ENCODE measurements around the gene FAF1.

DNA sequence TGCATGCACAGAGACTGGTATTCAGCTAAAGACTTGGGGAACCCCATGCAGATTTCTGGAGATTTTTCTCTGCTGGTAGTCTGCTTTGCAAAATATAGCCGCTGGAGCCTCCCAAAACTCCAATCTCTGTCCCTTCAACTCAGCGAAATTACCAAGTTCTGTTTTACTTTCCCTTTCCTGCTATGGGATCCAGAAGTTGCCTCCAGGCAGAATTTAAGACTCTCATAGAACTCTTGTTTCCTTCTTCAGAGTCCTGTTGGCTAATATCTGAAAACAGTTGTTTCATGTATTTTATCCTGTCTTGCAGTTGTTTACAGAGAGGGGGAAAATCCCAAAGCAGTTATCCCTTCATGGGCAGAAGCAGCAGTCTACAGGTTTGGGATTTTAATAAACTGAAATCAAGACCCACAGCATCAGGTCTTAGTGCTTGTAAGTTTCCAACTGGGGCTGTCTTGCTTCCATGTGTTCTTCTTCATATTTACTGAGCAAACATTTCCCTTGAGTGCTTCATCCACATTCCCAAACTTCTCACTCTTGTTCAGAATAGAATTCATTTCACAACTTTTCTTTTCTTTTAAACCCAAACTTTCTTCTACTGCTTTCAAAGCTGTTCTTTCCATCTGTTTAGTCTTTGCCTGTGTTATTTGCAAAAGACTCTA is 315.5 kb downstream of the FAF1 start:
- TF ChIP-seq POLR2A (IDR thresholded peaks at IDR 0.05) (no peak), POLR2AphosphoS5 (IDR thresholded peaks at IDR 0.05) (no peak), EP300 (IDR thresholded peaks at IDR 0.05) (no peak)
- TF ChIP-seq, protein P1, sequence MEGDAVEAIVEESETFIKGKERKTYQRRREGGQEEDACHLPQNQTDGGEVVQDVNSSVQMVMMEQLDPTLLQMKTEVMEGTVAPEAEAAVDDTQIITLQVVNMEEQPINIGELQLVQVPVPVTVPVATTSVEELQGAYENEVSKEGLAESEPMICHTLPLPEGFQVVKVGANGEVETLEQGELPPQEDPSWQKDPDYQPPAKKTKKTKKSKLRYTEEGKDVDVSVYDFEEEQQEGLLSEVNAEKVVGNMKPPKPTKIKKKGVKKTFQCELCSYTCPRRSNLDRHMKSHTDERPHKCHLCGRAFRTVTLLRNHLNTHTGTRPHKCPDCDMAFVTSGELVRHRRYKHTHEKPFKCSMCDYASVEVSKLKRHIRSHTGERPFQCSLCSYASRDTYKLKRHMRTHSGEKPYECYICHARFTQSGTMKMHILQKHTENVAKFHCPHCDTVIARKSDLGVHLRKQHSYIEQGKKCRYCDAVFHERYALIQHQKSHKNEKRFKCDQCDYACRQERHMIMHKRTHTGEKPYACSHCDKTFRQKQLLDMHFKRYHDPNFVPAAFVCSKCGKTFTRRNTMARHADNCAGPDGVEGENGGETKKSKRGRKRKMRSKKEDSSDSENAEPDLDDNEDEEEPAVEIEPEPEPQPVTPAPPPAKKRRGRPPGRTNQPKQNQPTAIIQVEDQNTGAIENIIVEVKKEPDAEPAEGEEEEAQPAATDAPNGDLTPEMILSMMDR (IDR thresholded peaks at IDR 0.05), result no peak
